Dermis microvascular lymphatic vessel endothelial cell (primary cell): Measurements from ENCODE around the gene SLC17A9. TPM values are rescaled to one million over a fixed set of nuclear protein-coding genes. Genes with fewer than 3 reads are reported as not detected.

ENCODE experiments used
- DNase-seq, 2 donors: peaks; one replicate each; pipeline versions ENCODE4 v3.0.0 to v3.0.0-alpha.2; 2010; ENCODE audit warnings: low read depth in 2 of 2
- total RNA-seq: library from RNA; depleted of rRNA; stranded (reverse); fragments of >200 nt; gene quantifications from 2 replicates; pipeline ENCODE4 v1.2.1, GENCODE V29; 2014

SLC17A9 gene
- total RNA-seq, 1 donor from 2014 or later: 5.4 TPM

DNA sequence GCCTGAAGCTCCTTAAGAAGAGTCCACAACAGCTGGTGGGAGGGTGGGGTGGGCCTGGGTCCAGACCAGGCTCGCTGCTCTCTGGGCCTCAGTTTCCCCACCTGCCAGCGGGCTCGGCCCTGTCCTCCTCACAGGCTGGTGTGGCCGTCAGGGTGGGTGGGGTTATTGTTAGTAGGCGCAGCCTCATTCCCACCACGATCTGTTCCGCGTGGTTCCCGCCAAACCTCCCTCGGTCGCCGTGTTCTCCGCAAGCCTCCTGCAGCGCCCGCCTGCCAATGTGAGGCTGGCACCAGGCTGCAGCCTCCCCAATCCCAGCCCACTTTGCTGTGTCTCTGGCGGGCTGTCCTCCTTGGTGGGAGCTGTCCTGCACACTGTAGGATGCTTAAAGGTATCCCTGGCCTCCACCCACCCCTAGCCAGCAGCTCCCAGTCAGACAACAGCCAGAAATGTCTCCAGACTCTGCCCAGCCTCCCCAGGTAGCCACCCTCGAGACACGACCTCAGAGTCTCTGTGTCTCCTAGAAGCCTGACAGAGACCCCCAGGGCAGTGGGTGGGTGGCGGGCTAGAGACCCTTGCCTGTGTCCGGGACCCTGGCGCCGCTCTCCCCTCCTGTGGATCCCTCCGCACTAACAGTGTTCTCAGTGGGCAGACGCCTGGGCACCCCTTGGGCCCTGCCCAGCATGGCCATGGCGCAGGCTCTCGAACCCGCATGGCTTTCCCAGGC lies 15.3 kb downstream of the SLC17A9 start:
- DNase-seq: no peak

DNA sequence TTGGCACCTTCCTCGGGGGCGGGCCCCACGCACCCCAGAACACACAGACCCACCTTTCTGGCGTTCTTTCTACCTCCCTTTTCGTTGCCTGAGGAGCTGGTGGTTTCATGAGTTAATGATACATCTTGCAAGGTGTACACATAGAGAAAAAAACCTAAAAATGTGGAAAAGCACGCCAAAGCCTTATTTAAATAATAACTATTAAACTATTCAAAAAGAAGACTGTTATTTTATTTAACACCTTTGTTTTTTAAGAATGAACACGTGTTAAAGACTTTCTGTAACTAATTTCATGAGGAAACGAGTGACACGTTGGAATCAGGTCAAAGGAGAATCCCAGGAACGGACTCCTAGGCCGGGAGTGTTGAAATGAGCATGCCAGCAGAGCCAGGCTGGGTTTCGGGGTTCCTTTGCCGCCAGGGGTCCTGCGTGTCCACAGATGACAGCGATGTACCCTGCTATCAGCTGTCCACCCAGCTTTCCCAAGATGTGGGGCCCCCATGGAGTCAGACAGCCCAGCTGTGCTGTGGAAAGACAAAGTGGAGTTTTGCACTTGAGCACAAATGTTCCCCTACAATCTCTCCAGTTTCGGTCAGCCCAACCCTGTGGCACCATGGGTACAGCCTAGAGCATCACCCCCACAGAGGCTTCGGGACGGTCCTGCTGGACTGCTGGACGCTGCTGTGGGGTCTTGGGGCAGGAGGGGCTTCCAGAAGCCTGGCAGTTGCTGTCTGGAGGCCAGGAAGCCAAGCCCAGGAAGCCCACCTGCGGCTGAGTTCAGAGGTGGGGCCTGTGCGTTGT lies 16.1 kb downstream of the SLC17A9 start:
- no peak for DNase-seq

DNA sequence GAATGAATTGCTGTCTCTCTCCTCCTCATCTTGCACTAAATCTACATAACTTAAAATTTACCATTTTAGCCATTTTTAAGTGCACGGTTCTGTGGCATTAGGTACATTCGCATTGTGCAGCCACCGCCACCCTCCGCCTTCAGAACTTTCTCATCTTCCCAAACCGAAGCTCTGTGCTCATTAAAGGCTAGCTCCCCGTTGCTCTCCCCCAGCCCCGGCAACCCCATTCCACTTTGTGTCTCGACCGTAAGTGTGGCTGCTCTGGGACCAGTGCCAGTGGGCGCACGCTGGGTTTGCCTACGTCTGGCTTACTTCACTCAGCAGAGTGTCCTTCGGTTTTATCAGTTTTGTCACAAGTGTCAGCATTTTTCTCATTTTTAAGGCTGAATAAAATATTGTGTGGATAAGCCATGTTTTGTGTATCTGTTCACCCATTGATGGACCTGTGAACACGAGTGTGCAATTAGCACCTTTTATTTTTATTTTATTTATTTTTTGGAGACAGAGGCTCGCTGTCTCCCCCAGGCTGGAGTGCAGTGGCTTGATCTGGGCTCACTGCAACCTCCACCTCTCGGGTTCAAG lies 16.8 kb downstream of the SLC17A9 start:
- no peak for DNase-seq

DNA sequence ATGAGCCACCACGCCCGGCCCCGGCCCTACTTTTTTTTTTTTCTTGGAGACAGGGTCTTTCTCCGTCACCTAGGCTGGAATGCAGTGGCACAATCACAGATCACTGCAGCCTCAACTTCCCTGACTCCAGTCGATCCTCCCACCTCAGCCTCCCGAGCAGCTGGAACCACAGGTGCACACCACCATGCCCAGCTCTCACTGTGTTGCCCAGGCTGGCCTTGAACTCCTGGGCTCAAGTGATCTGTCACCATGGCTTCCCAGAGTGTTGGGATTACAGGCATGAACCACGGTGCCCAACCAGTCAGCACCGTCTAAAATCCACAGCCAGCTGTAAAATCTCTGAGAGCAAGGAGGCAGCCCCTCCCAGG lies 17.4 kb downstream of the SLC17A9 start:
- DNase-seq: no peak

DNA sequence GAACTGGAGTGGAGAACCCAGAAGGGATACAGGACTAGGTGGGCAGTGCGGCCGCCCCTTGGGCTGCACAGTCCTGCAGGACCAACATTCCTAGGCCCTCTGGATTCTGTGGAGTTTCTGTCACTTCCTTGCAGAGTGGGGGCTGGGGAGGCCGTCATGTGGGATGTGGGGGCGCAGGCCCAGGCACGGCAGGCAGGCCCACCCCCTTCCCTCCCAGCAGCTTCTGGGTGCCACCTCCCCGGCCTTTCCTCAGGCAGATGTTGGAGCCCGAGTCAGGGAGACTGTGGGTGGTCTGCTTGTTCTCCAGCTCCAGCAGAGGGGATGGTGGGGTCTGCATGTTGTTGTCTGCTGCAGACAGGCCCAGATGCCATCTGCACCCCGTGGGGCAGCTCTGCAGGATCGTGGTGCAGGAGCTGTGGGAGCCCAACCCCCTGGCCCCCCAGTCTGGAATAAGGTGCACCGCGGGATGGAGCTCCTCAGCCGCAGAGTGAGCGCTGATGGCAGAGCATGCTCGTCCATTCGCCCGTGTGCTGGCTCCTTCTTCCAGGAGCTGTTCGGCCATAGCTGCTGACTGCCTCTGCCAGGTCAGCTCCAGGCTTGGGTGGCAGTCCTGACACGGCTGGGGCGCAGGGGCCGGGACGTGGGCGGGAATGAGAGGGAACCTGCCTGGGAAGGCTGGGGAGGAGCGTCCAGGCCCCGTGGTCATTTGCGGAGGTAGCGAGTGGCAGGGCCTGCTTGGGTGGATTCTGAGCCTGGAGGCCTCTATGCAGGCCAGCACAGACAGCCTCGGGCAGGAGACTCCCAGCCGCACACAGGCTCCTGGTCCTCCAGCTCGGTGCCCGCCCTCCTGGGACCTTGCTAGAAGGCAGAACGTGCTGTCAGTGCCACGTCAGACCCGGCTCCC lies 18.1 kb downstream of the SLC17A9 start:
- no peak for DNase-seq

DNA sequence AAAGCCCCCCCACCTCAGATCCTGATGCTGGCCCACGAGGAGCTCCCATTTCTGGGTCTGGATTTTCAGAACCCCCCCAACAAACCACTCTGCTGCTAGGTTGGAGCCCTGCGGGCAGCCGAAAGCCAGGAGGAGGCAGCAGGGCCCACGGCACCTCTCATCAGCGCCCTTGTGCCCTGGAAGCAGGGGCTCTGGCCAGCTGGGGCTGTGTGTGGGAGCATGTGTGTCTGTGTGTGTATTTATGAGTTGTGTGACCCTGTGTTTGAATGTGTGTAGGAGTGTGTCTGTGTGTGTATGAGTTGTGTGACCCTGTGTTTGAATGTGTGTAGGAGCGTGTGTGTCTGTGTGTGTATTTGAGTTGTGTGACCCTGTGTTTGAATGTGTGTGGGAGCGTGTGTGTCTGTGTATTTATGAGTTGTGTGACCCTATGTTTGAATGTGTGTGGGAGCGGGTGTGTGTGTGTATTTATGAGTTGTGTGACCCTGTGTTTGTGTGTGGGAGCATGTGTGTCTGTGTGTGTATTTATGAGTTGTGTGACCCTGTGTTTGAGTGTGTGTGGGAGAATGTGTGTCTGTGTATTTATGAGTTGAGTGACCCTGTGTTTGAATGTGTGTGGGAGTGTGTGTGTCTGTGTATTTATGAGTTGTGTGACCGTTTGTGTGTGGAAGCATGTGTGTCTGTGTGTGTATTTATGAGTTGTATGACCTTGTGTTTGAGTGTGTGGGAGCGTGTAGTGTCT lies 18.9 kb downstream of the SLC17A9 start:
- no peak for DNase-seq

DNA sequence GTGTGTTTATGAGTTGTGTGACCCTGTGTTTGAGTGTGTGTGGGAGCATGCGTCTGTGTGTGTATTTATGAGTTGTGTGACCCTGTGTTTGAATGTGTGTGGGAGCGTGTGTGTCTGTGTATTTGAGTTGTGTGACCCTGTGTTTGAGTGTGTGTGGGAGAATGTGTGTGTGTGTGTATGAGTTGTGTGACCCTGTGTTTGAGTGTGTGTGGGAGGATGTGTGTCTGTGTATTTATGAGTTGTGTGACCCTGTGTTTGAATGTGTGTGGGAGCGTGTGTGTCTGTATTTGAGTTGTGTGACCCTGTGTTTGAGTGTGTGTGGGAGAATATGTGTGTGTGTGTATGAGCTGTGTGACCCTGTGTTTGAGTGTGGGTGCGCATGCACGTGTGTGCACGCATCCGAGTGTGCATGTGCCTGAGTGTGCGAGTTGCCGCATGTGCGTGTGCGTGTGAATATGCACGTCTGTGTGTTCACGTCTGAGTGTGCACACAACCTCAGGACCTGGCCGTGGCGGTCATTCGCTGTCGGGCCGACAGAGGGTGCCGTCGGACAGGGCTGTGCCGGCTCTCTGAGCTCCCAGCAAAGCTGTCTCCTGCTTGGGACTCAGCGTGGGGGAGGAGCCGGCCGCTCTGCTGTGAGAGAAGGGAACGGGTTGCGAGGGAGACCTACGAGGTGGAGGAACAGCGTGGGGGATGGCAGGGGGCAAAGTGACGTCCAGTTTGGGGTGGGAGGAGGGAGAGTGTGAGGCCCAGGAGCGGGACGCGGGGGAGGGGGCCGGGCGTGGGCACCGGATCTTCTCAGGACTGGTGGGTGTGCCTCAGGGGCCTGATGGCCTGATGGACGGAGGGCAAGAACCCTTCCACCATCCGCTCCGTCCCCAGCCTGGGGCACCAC lies 19.7 kb downstream of the SLC17A9 start:
- DNase-seq: peak; percentile 50 to 81

DNA sequence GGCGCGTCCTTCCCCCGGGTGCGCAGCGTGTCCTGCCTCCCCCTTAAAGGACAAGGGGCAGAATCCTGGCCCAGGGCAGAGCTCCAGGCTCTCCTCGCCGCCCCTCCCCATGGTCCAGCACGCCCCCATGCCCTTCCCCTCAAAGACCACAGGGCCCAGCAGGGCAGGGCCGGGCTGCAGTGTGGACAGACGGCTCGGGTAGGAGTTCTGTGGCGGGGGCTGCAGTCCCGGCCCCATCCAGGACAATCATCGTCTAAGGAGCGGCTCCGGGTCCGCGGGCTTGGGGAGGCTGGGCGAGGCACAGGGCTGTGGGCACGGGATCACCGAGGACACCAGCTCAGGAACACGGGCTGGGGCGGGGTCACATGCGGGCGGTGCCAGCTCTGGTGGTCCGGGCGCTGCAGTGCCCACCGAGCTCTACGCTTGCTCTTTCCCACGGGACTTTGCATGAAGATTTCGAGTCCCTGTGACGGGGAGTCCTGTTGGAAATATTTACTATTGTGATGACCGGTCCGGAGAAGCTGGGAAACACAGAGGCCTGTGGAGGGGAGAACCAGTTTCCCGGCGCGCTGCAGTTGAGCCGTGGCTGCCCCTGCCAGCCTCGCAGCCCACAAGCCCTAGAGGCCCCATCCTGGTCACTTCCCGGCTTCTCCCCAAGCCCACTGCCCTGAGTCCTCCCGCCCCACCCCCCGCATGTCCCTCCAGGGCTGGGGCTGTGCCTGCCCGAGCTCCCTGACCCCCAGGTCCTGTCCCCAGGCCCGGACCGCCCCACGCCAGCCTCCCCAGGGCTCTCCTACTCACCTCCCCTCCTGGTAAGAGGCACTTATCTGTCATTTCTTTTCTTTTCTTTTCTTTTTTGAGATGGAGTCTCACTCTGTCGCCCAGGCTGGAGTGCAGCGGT lies 20.6 kb downstream of the SLC17A9 start:
- DNase-seq: no peak

DNA sequence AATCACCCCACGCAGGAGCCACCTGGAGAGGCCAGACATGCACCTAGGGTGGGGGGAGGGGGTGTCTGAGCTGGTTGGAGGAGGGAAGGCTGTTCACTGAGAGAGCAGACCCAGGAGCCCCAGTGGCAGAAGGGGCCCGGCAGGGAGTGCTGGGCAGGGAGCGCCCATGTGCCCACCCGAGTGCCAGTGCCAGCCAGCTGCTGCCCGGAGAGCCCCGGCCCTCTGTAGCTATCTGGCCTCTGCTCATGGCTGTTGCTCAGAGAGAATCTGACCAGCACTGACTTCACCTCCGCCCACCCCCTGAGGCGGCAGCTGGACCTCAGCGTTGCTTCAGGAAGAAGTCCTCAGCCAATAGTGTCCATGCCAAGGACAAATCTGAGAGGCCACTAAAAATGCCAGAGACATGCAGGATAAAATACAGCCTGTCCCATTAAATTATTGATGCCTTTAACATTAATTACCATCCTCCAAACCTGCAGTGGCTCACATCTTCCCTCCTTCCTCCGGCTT lies 22.8 kb downstream of the SLC17A9 start:
- DNase-seq: no peak

DNA sequence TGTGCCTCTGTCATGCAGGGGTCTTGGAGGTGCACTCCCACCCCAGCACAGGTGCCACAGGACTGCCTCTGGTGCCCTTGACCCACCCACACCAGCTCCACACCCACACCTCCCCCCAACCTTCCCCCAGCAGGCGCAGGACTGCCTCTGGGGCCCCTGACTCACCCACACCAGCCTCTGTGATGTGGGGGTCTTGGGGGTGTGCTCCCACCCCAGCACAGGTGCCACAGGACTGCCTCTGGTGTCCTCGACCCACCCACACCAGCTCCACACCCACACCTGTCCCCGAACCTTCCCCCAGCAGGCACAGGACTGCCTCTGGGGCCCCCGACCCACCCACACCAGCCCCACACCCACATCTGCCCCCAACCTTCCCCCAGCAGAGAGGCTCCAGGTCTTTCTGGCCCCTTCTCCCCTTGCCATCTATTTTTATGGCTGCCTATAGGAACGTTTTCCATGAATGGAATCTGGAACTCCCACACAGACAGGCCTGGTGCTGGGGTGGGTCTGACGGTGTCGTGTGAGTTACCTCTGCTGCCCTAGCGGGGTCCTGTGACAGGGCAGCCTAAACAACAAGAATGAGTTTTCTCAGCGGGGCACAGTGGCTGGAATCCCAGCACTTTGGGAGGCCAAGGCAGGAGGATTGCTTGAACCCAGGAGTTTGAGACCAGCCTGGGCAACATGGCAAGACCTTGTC lies 23.5 kb downstream of the SLC17A9 start:
- DNase-seq: no peak

DNA sequence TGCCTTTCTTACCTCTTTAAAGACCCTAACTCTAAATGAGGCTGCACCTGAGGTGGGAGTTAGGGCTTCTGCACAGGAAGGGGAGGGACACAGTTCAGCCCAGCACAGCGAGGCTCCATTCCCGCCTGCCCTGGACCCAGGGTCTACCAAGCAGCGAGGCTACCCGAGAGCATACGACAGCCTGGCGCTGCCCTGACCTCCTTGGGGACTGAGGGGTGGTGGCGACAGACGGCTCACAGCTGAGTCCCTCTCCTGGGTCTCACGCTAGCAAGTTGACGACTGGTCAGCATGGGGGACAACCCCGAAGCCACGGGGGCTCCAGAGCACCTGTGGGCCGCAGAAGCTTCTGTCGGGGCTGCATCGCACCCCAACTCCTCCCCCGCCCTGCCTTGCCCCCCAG lies 24.4 kb downstream of the SLC17A9 start:
- DNase-seq: no peak

DNA sequence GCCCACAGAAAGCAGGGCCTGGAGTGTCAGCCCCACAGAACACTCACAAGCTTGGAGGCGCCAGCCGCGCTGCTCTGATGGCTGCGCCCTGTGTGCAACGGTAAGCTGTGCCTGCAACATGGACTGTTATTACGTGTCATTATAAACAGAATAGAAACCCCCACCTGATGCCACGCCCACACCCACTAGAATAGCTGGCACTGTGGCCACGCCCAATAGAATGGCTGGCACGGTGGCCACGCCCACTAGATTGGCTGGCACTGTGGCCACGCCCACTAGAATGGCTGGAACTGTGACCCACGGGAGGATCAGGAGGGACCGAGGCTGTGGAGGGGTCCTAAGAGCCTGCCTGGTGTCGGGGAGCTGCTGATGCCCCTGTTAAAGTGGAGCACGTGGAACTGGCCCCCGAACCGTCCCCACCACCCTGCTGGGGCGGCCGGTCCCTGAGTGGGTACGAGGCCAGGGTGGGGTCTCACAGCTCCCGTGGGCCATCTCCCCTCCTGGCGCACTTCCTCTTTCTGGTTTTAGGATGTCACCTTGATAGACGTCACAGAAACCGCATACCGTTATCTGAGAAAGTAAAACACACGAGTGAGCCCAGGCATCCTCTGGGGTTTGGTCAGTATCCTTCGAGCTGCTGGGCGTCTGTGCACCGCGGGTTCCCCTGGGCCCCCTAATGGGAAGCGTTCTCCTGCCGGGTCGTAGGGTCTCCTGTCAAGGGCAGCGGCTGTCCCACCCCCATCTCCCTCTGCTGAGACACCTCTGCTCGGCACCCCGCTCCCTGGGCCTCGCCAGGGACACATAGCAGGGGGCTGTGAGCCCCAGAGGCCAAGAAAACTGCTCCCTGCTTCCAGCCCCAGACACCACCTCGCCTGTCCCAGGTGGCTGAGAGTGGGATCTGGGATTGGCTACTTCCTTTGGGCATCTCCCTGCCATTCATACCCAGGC lies 25.4 kb downstream of the SLC17A9 start:
- no peak for DNase-seq

DNA sequence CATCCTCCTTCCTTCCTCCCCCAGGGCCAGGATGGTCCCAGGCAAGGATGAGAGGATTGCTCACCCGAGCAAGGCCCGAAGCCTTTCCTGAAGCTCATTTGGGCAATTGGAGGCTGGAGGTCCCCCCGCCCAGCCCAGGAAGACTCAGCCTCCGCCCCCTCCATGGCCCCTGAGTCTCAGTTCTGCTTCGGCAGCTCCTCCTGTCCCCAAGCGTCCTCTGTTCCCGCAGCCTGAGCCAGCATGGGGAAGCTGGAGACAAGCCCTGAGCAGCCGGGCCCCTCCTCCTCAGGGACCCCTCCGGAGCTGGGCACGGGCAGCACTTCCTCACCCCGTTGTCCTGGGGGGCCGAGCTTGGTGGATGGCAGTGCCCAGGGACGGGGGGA lies 26.0 kb downstream of the SLC17A9 start:
- no peak for DNase-seq

DNA sequence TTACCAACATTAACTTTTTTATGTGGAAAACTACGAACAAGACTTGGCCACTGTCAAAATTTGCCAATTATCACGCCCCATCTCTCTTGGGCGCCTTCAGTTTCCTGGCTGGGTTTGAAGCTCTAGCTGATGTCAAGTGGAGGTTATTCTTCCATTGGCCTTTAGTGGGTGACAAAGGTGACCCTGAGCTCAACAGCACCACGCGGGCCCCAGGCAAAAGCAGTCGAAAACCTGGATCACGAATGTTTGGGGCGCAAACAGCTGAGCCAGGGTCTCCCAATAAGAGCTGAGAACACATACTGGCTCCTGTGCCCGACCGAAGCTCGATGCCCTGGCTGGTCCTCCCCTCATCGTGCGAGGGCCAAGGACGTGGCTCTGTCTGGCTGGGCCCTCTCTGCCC lies 26.8 kb downstream of the SLC17A9 start:
- no peak for DNase-seq

DNA sequence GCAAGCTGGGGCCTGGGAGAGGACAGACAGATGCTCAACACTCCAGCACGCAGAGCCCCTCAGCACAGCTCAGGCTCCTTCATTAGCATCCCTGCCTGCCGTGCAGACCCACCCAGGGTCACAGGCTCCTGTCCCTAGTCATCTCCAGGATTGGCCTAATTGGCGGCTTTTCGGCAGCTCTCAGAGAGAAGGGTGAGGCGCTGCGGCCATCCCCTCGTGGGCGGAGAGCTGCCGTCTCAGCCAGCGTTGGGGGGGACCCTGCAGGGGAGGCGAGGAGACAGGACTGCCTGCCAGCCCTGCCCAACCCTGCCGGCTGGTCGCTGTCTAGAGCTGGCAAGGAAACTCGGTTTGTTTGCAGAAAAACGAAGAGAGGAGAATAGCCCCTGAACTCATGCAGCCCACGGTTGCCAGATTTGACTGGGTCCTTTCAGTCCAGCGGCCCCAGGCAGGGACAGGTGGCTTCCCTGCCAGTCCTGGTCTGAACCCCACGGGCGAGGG lies 27.4 kb downstream of the SLC17A9 start:
- no peak for DNase-seq

DNA sequence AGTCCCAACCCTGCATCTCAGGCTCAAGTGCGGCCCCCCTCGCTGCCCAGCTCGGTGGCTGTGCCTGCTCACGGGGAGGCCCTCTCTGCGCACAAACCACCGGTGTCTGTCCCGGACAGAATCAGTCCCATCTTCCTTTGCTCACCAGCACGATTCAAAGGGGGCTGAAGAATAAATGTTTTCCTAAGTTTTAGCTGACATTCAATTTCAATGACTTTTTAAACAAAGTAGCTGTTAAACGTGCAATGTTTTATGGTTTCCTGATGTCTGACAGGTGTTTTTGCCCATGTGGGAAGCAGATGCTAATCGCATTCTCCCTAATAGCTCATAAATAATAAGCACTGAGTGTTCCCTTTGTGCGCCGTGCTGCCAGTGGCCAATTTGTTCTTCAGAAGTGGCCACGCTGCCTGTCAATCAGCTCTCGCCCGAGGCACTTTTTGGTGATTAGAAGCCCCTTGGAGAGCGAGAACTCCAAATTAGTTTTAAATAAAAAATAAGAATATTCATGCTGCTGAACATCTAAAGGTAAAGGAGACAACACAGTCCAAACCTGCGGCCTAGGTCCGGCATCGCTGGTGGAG lies 28.0 kb downstream of the SLC17A9 start:
- DNase-seq: no peak
